Chondrocyte (in vitro differentiated cells): Measurements from ENCODE around the gene EEIG1. TPM values are rescaled to one million over a fixed set of nuclear protein-coding genes. Genes with fewer than 3 reads are reported as not detected.

ENCODE experiments used
- DNase-seq: peaks from one replicate; pipeline ENCODE4 v3.0.0; 2021; ENCODE audit warnings: mixed read lengths, low spot score
- H3K27ac Mint-ChIP-seq: one replicate; pipeline ENCODE4 v1.8.0; 2021; ENCODE audit warnings: mild to moderate bottlenecking, moderate library complexity, mixed read lengths; ENCODE audit not compliant: unreplicated experiment
- H3K27me3 Mint-ChIP-seq: 2 replicates; pipeline ENCODE4 v1.8.0; 2021; ENCODE audit warnings: low read depth, mixed read lengths
- H3K36me3 Mint-ChIP-seq: 2 replicates; pipeline ENCODE4 v1.8.0; 2021; ENCODE audit warnings: low read depth, mixed read lengths
- H3K4me1 Mint-ChIP-seq: 2 replicates; pipeline ENCODE4 v1.8.0; 2021; ENCODE audit warnings: low read depth, mild to moderate bottlenecking, mixed read lengths
- H3K4me3 Mint-ChIP-seq: one replicate; pipeline ENCODE4 v1.8.0; 2021; ENCODE audit warnings: mild to moderate bottlenecking, moderate library complexity, mixed read lengths; ENCODE audit not compliant: unreplicated experiment
- H3K9me3 Mint-ChIP-seq: 2 replicates; pipeline ENCODE4 v1.8.0; 2021; ENCODE audit warnings: low read depth, mixed read lengths
- CTCF ChIP-seq: fragments of 200-600 bp; sonication (generic); IDR thresholded peaks from 2 replicates; pipeline ENCODE4 v1.5.0; 2021; ENCODE audit warnings: antibody characterized with exemption, mild to moderate bottlenecking, moderate library complexity
- total RNA-seq: library from RNA; stranded (reverse); gene quantifications from 3 replicates; pipeline ENCODE4 v1.2.1, GENCODE V29; 2021

EEIG1 gene
- total RNA-seq, 1 donor from 2014 or later = 63.0 TPM

GRCh38 chr9:127970401-127971313 is 10.1 kb downstream of the EEIG1 start:
- Mint-ChIP-seq H3K36me3 (no peaks in the 10 kb centered on the region), H3K9me3 (no peaks in the 10 kb centered on the region), H3K27me3 (no peaks in the 10 kb centered on the region), H3K4me1 (peaks cover 99% of the 10 kb centered on the region), H3K4me3 (no peak overlapping the region), H3K27ac (peak overlapping the region; percentile 81)
- no peak for TF ChIP-seq CTCF
- no peak for DNase-seq

GRCh38 chr9:127968700-127969383 is 11.9 kb downstream of the EEIG1 start:
- Mint-ChIP-seq H3K4me1 (peaks cover 99% of the 10 kb centered on the region), H3K36me3 (no peaks in the 10 kb centered on the region), H3K4me3 (peak overlapping the region; percentile 13), H3K9me3 (no peaks in the 10 kb centered on the region), H3K27me3 (no peaks in the 10 kb centered on the region), H3K27ac (peak overlapping the region; percentile 98)
- TF ChIP-seq CTCF = no peak
- no peak for DNase-seq

GRCh38 chr9:127968042-127968441 is 12.7 kb downstream of the EEIG1 start:
- no peak overlapping the region for H3K4me3 Mint-ChIP-seq
- DNase-seq = no peak

GRCh38 chr9:127967151-127967809 is 13.5 kb downstream of the EEIG1 start:
- Mint-ChIP-seq H3K27me3 (no peaks in the 10 kb centered on the region), H3K27ac (peak overlapping the region; percentile 98)

More at GRCh38 chr9:127968042-127968441, 12.7 kb downstream of the EEIG1 start:
- Mint-ChIP-seq H3K27ac (peak overlapping the region; percentile 98), H3K36me3 (no peaks in the 10 kb centered on the region), H3K9me3 (no peaks in the 10 kb centered on the region), H3K4me1 (peaks cover 99% of the 10 kb centered on the region), H3K27me3 (no peaks in the 10 kb centered on the region)
- no peak for TF ChIP-seq CTCF

More at GRCh38 chr9:127967151-127967809, 13.5 kb downstream of the EEIG1 start:
- Mint-ChIP-seq H3K9me3 (no peaks in the 10 kb centered on the region), H3K4me1 (peaks cover 99% of the 10 kb centered on the region), H3K4me3 (no peak overlapping the region), H3K36me3 (no peaks in the 10 kb centered on the region)
- no peak for DNase-seq
- no peak for TF ChIP-seq CTCF
